GM12891 (cell line): ENCODE results near the gene EXOC6.

Experiments used
- PAX5 ChIP-seq: IDR thresholded peaks from 2 replicates; pipeline ENCODE4 v1.6.1; 2011; ENCODE audit warnings: low read length, moderate library complexity, mild to moderate bottlenecking; ENCODE audit not compliant: insufficient read depth, severe bottlenecking
- POLR2A ChIP-seq: IDR thresholded peaks from 2 replicates; pipeline ENCODE4 v1.6.1; 2011; ENCODE audit warnings: low read depth, low read length, control low read depth
- POLR2AphosphoS5 ChIP-seq: IDR thresholded peaks from 2 replicates; pipeline ENCODE4 v1.6.1; 2011; ENCODE audit warnings: low read depth, low read length, control low read depth
- POU2F2 ChIP-seq: IDR thresholded peaks from 2 replicates; pipeline ENCODE4 v1.6.1; 2011; ENCODE audit warnings: low read depth, mild to moderate bottlenecking, control low read depth, low read length, moderate library complexity
- SPI1 ChIP-seq: IDR thresholded peaks from 2 replicates; pipeline ENCODE4 v1.6.1; 2011; ENCODE audit warnings: low read depth, low read length, control low read depth
- TAF1 ChIP-seq: IDR thresholded peaks from 2 replicates; pipeline ENCODE4 v1.6.1; 2011; ENCODE audit warnings: low read depth, low read length, control low read depth

DNA sequence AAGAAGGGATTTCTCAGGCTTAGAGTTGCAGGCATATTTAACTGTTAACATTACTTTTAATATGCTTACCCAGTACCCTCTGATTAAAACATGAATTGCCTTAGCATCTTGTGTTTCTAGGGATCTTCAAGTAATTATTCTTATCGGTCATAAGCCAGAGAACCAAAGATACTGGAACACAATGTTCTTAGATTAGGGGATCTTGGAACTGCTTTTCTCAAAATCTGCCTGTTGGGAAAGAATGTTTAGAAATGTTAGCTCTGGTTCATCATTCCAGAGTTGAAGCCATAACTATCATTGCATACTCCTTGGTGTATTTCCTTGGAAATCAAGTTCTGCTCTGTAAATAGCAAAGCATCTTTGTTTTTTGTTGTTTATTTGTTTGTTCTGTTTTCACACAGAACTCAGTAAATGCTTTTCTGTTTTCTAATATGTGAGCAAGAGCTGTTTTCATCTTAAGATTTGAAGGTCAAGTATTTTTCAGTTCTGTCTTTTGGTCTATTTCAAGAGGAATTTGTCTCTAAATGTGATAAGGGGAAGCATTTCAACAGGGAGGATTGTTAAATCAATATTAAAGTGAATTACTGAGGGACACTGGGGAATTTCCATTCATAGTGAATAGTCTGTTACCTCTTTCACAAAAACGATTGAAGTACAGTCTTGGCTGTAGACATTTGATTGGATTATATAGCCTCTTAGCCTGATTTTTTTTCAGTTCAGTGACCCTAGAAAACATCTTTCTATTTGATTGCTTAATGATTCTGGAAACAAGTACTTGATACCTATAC is 109.1 kb downstream of the EXOC6 start:
- TF ChIP-seq POLR2A (no peak), POLR2AphosphoS5 (no peak), SPI1 (no peak), POU2F2 (no peak), TAF1 (no peak), PAX5 (no peak)
